Vagina (tissue), 2 donors: ENCODE measurements around the gene AACS.

Experiments
- POLR2A ChIP-seq, 2 donors: fragments of 450-650 bp; IDR thresholded peaks; one replicate each; pipeline ENCODE4 v1.6.1; 2017; ENCODE audit warnings: antibody characterized with exemption in 2 of 2, mild to moderate bottlenecking in 2 of 2, moderate library complexity in 2 of 2
- POLR2AphosphoS5 ChIP-seq, 2 donors: sonication (generic); formaldehyde crosslinking; IDR thresholded peaks; one replicate each; pipeline ENCODE4 v1.9.0; 2017; ENCODE audit warnings: antibody characterized with exemption in 2 of 2, mild to moderate bottlenecking in 2 of 2, low read depth in 1 of 2; ENCODE audit not compliant: insufficient read depth in 1 of 2
- TF ChIP-seq, protein P1 (sequence below), 3 experiments: fragments of 450-650 bp in 2 of 3; fragments of 200-600 bp in 1 of 3; sonication (generic) in 1 of 3; IDR thresholded peaks; one replicate each; pipeline ENCODE4 v1.5.1; 2017 to 2019; ENCODE audit warnings: antibody characterized with exemption in 3 of 3, mild to moderate bottlenecking in 2 of 3, moderate library complexity in 2 of 3

DNA sequence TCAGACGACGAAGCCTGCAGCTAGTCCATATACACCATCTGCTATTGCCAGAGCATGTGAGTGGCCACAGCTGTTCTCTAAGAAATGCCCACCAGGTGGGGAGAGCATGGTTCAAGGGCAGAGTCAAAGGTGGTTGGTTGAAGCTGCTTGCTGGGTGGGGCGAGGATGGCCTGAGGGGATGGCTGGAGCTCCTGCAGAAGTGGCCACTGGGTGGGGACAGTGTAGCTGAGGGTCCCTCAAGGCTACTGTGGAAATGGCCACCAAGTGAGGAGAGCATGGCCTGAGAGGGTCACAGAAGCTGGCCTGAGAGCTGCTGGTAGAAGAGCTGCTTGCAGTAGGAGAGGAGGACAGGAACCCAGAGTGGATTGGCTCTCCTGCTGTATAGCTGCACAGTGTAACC is 102.4 kb downstream of the AACS start:
- TF ChIP-seq, protein P1, sequence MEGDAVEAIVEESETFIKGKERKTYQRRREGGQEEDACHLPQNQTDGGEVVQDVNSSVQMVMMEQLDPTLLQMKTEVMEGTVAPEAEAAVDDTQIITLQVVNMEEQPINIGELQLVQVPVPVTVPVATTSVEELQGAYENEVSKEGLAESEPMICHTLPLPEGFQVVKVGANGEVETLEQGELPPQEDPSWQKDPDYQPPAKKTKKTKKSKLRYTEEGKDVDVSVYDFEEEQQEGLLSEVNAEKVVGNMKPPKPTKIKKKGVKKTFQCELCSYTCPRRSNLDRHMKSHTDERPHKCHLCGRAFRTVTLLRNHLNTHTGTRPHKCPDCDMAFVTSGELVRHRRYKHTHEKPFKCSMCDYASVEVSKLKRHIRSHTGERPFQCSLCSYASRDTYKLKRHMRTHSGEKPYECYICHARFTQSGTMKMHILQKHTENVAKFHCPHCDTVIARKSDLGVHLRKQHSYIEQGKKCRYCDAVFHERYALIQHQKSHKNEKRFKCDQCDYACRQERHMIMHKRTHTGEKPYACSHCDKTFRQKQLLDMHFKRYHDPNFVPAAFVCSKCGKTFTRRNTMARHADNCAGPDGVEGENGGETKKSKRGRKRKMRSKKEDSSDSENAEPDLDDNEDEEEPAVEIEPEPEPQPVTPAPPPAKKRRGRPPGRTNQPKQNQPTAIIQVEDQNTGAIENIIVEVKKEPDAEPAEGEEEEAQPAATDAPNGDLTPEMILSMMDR (IDR thresholded peaks at IDR 0.05): no peak
- TF ChIP-seq POLR2AphosphoS5 (IDR thresholded peaks at IDR 0.05; ENCODE audit: insufficient read depth in 1 of 2, low read depth in 1 of 2) (no peak), POLR2A (IDR thresholded peaks at IDR 0.05) (no peak)
